Central memory CD4-positive, alpha-beta T cell (primary cell): Measurements from ENCODE around the gene MNX1.

ENCODE experiments used
- DNase-seq: peaks from one replicate; pipeline ENCODE4 v3.0.0; 2022

The MNX1 gene

GRCh38 chr7:156966387-156966786 is 44.1 kb downstream of the MNX1 start:
- DNase-seq: no peak

- DNase-seq: no peak
Observed at GRCh38 chr7:156964971-156965370, 45.5 kb downstream of the MNX1 start.

- no peak for DNase-seq
Observed at GRCh38 chr7:156963472-156963871, 47.0 kb downstream of the MNX1 start.

GRCh38 chr7:156962897-156963296 is 47.6 kb downstream of the MNX1 start:
- DNase-seq: no peak

GRCh38 chr7:156962145-156962544 is 48.3 kb downstream of the MNX1 start:
- DNase-seq: no peak

DNA sequence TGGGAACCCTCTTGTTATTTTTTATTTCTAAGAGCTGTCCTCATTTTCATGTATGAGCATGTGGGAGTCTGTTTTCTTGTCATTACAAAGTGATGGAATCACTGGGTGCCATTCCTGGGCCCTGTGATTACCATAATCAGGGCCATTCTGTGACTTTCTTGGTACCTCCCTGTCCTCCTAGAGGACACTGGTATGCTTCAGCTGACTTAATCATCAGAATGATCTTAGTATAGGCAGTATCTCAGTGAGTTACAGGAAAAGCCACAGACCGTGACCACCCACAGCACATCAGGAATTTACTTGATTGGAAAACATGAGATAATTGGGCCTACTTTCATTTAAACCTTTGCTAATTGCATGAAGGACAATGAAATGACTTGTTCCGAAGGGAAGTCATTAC is 53.7 kb downstream of the MNX1 start:
- no peak for DNase-seq

DNA sequence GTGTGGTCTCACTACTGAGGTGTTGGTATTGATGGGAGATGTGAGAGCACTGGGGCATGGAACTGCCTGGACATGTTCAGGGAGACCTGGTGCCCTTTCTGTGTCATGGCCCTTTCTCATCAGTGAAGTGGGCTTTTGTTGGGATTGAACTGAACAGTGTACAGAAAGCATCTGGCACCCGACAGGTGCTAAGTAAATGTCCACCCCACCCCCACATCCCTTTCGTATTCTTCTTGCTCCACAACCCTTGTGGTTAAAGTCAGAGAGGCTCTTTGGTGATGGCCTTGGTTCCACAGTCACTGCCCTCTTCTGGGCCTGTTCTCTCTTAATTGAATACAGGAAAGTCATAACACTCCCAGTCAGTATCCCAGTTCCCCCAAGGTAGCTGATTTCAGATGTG is 55.5 kb downstream of the MNX1 start:
- no peak for DNase-seq
